ENCODE results near the gene GMCL1.

- TF ChIP-seq GATA2 (IDR thresholded peaks at IDR 0.05; ENCODE audit: low read depth, low read length) (no peak), GATA3 (IDR thresholded peaks at IDR 0.05; ENCODE audit: low read depth, low read length) (no peak)
Observed at GRCh38 chr2:69916106-69916505, 86.6 kb downstream of the GMCL1 start.
